Amygdala (tissue), 56 donors: ENCODE measurements around the gene URI1.
"Not testable (repeated sequence)": the region's sequence is repeated elsewhere in the genome, so short reads cannot be mapped to it uniquely, and the experiment has no call there.

Source experiments
- DNase-seq, 56 donors: peaks; one replicate each; lab custom pipeline; 2025; lab: John Stamatoyannopoulos, UW

The URI1 gene, protein sequence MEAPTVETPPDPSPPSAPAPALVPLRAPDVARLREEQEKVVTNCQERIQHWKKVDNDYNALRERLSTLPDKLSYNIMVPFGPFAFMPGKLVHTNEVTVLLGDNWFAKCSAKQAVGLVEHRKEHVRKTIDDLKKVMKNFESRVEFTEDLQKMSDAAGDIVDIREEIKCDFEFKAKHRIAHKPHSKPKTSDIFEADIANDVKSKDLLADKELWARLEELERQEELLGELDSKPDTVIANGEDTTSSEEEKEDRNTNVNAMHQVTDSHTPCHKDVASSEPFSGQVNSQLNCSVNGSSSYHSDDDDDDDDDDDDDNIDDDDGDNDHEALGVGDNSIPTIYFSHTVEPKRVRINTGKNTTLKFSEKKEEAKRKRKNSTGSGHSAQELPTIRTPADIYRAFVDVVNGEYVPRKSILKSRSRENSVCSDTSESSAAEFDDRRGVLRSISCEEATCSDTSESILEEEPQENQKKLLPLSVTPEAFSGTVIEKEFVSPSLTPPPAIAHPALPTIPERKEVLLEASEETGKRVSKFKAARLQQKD

DNA sequence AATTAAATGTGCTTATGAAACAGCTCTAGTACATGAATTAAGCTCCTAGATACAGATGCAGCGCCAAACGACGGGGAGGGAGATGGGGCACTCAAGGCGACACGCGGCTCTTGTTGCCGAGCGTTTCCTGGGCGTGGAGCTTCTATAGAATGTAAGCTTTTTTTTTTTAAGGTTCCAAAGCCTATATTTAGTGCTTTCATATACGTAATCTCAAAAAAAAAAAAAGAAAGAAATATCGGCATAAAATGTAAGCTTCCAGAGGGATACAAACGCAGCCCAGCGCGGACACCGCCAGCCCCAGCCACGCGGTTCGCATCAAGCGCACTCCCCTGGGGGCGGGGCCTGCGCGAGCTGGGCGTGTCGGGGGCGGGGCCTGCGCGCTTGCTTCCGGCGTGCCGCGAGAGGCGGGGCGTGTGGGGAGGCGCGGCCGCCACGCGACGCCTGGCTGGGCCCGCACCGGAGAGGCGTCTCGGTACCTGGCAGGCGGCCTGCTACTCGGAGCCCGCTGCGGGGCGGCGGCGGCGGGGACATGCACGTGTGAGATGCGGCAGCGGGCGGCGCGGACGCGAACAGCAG is at the start of gene URI1:
Gene URI1, plus strand, starts transcription at position 412 of the 576 bp plus-strand sequence. CDS start 309 bp downstream, outside the sequence.
- peak in 55 of 56 donors; percentile 40 to 93 (median 80) for DNase-seq

DNA sequence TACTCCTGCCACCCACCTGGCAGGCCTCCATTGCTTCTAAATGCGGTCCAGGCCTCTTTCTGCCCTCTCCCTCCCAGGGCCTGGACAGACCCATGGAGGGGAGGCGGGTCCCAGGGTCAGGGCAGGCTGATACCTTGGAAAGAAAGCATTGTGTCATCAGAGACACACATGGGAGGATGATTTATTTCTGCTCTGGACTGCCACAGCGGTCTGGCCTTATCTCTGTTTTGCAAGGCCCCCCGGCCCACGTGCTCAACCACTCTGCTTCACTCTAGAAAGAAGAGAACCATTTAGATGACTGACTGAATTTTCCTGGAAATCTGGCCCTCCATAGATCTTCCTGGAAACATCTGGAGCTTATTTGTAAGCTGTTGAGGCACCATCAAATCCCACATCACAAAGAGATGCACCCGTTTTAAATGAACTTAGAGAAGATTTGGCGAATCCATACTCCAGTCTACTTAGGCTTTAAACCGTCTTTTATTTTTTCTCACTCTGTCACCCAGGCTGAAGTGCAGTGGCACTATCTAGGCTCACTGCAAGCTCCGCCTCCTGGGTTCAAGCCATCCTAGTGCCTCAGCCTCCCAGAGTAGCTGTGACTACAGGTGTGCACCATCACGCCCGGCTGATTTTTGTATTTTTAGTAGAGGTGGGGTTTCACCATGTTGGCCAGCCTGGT is 48.3 kb upstream of the URI1 start:
- no peak for DNase-seq

DNA sequence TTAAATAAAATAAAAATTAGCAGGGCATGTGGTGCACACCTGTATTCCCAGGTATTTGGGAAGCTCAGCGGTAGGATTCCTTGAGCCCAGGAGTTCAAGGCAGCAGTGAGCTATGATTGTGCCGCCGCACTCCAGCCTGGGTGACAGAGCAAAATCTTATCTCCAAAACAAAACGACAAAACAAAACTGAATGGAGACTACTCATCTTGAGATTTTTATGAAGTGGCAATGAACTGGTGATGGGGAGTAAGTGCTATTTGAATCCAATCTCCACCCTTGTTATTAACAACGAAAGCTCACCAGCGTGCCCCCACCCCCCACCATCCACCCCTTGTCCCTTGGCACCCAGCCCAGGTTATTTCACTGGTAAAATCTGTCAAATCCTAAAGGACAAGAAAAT is 45.2 kb upstream of the URI1 start:
- no peak for DNase-seq

DNA sequence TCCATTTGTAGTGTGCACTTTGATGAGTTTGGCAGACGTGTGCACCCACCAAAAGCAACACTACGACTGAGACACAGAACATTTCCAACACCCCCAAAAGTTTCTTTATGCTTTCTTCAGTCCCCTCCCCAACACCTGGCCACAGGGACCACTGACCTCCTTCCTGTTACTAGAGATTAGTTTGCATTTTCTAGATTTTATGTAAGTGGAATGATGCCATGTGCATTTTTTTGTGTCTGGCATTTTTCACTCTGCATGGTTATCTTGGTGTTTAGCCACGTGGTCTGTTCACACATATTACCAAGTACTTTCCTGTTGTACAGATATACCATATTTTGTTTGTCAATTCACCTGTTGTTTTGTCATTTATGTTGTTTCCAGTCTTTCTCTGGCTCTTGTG is 44.6 kb upstream of the URI1 start:
- DNase-seq: no peak

DNA sequence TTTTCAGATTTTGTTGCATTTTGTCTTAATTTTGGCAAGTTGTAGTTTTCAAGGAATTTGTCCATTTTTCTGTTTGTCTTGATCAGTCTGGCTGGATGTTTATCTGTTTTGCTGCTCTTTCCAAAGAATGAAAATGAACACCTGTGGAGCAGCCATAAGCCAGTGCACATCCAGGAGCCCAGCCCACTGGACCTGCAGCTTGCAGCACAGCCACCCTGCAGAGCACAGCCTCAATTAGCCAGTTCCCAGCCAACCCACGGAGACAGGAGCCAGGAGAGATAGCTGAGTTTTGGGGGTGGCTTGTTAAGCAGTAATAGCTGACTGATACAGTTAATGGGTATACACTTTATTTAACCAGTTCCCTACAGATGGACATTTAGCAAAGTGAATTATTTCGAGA is 38.0 kb upstream of the URI1 start:
- DNase-seq: no peak

DNA sequence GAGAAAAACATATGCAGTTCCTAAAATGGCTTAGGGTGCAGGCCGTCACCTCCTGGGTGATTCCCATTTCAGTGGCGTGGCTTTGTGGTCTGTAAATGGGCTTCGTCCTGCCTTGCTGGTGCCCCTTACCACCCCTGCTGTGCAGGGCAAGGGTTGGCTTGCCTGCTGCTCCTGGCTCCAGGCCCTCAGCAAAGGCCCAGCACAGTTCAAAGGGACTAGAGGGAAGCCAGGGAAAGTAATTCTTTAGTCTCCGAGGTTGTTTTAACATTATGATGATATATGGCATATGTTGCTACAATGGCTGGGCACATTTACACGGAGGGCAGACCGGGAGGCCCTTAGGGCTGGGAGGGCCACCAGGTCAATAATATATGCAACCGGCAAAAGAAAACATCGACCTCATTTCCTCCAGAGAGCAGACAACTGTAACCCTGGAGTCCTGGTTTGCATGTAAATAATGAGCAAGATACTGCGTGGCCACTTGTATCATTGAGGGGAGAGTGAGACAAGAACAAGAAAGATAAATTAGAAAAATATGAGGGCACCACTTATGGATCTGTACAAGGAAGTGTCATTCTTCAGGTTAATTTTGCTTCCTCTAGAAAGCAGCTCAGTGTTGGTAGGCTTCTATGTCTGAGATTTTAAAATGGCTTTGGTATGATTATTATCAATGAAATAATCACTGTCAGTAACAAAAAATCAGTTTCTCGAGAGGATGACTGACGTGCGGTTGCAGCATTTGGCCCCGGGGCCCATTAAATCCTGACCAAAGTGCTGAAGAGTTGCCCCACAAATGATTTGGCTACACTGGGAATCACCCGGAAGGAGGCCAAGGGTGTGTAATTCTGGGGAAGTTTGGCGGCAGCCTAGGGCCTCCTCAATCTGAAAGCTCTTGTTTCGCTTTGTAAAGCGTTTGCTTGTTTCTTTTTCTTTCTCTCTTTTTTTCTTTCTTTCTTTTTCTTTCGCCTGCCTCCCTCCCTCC is 32.8 kb upstream of the URI1 start:
- peak in 1 of 56 donors; percentile 13 for DNase-seq

DNA sequence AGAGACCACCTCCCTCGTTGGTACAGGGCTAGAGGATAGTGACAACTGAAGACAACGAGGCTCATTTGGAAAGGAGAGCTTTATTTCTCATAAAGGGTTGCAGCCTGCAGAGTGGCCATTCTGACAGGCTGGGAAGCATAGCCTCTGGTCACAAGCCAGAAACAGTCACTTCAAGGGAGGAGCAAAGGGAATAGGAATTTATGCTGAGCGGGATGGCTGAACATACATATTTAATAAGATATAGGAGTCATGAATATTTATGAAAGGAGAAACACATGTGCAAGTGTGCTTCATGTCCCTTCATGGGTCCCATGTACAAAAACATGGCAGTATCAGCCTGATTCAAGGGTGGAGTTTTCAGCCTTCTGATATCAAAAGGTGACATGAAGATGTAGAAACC is 27.1 kb upstream of the URI1 start:
- no peak for DNase-seq

DNA sequence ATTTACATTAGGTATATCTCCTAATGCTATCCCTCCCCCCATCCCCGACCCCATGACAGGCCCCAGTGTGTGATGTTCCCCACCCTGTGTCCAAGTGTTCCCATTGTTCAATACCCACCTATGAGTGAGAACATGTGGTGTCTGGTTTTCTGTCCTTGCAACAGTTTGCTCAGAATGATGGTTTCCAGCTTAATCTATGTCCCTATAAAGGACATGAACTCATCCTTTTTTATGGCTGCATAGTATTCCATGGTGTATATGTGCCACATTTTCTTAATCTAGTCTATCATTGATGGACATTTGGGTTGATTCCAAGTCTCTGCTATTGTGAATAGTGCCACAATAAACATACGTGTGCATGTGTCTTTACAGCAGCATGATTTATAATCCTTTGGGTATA is 26.2 kb upstream of the URI1 start:
- DNase-seq: not testable (repeated sequence)

DNA sequence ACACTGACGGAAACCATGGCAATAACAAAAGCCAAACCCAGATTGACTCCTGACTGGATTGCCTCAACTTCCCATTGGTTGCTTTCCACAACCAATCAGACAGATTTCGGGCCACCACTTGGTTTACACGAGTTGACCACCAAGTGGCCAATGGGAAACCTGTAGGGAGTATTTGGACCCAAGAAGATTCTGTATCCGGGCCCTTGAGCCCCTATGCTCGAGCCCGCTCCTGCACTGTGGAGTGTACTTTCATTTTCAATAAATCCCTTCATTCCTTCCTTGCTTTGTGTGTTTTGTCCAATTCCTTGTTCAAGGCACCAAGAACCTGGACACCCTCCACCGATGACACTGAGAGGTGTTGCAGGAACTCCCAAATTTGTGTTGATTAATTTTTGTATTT is 24.1 kb upstream of the URI1 start:
- no peak for DNase-seq

DNA sequence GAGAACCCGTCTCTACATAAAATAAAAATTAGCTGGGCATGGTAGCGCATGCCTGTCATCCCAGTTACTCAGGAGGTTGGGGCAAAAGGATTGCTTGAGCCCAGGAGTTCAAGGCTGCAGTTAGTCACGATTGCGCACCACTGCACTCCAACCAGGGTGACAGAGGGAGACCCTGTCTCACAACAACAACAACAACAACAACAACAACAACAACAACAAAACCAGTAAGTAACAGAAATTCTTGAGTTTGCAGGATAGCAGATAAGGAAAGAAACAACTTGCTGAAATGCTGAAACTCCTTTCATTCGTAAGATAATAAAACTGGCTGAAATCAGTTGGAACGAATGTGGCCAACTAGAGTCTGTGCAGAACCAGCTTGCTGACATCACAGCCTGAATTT is 23.1 kb upstream of the URI1 start:
- DNase-seq: no peak

DNA sequence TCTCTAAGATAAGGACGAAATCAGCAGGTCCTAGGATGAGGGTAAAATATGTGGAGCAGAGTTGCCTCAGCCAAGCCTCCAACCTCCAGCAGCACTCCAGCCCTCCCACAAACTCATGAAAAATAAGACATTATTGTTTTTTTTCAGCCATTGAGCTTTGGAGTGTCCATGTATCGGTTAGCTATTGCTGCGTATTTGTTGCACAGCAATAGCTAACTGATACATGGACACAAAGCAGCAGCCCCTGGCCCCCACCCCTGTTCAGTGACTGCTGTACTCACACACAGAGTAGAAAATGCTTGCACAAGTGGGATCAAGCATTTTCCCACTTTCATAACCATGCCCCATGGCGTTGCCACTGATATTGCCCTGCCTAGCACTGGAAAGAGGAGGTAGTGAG is 19.1 kb upstream of the URI1 start:
- DNase-seq: no peak

DNA sequence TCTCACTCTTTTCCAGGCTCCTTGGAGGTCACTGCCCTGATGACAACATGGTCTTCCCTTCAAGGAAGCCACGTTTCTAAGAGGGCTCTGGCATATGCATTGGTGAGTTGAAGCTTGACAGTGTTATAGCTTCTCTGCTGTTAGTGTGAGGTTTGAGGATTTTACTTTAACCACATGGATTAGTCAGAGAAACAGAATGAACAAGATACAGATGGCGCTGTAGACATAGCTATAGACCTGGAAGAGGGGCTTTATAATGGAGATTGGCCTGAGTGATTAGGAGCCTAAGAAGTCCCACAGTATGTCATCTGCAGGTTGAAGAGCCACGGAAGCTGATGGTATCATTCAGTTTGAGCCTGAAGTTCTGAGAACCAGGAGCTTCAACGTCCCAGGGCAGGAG is 18.4 kb upstream of the URI1 start:
- no peak for DNase-seq

DNA sequence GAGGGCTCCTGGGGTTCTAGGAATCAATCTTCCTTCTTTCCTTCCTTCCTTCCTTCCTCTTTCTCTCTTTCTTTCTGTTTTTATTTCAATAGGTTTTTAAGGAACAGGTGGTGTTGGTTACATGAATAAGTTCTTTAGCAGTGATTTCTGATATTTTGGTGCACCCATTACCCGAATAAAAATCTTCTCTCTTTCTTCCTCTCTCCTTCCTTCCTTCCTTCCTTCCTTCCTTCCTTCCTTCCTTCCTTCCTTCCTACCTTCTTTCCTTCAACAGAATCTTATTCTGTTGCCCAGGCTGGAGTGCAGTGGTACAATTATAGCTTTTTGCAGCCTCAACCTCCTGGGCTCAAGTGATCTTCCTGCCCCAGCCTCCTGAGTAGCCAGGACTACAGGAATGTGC is 16.0 kb upstream of the URI1 start:
- no peak for DNase-seq

DNA sequence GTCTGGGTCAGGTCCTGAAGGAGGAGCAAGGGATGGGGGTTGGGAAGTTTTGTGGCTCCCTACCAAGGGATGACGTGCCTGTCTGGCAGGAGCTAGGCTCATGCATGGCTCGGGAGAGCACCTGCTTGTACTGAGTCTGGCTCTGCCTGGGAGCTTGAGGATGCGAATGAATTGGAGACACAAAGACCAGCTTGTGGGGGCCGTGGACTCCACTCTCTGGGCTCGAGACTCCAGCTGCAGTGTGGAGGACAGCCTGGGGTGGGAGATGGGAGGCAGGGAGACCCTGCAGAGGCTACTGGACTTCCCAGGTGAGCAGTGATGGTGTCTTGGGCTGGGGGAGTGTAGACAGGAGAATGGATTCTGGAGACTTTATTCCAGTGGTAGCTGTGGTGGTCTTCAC is 15.2 kb upstream of the URI1 start:
- no peak for DNase-seq

DNA sequence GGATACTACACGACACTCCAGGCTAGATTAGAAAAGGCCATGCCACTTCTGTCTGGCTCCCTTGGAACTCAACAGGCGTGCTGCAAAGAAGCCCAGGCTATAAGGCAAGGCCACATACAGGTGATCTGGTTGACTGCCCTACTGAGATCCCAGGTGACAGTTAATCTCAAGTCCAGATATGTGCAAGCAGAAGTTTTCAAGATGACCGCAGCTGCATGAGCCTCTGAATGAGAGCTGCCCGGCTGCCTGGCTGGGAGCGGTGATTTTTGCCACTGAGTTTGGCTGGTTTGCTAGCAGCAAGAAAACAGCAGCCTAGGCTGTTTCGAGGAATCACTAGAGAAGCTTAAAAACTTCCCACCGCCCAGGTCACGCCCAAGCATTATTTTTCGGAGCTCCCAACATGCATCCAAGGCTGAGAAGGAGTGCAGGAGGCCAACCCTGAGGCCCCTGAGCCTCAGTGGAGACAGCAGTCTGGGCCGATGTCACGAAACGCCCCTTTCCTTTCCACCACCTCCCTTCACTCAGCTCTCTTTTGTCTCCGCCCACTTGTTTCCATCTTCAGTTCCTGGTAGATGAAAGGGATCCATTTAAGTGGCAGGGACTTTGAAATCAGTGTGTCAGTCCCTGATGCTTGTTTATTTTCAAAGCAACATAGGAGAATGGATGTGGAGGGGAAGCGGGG is 14.0 kb upstream of the URI1 start:
- peak in 4 of 56 donors; percentile 1 to 16 (median 6) for DNase-seq

DNA sequence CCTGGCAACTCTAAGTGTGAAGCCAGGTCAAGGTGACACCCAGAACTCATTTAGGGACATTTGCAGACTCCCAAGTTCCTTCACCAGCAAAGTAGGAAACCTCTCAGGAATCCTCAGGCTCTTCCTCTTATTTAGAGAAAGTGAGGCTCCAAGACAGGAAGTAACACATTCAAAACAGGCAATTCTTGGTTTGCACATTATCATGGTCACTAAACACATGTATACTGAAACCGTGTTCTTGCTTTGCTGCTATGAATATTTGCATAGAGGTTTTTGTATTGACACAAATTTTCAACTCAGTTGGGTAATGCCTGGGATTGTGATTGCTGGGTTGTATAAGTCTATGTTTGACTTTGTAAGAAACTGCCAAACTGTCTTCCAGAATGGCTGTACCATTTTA is 13.2 kb upstream of the URI1 start:
- DNase-seq: no peak

DNA sequence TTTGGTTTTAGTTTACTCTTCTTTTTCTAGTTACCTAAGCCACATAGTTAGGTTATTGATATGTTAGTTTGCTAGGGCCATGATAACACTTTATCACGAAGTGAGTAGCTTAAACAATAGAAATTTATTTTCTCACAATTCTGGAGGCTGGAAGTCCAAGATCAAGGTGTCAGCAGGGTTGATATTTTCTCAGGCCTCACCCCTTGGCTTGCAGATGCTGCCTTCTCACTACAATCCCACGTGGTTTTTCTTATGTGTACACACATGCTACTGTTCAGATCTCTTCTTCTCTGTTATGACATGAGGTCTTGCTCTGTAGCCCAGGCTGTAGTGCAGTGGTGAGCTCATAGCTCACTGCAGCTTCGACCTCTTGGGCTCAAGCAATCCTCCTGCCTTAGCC is 7.8 kb upstream of the URI1 start:
- no peak for DNase-seq

DNA sequence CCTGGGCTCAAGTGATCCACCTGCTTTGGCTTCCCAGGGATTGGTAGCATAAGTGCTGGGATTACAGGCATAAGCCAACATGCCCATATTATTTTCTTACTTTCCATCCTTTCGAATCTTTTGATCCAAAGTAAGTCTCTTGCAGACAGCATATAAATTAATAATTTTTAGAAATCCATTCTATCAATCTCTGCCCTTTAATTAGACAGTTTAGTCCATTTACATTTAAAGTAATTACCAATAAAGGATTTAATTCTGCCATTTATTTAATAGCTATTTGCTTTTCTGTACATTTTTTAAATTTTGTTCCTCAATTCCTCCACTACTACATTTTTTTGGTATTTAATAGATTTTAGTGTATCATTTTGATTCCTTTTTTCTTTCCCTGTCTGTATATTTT is 7.3 kb upstream of the URI1 start:
- no peak for DNase-seq

DNA sequence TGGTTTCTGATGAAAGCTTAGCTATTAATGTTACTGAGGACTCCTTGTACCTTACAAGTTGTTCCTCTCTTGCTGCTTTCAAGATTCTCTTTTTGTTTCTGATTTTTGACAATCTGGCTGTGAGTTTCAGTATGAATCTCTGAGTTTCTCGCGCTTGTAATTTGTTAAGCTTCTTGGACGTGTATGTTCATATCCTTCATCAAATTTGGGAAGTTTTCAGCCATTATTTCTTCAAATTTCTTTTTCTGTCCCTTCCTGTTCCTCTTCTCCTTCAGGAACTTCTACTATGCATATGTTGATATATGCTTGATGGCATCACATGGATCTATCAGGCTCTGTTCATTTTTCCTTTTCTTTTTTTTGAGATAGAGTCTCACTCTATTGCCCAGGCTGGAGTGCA is 5.6 kb upstream of the URI1 start:
- no peak for DNase-seq

DNA sequence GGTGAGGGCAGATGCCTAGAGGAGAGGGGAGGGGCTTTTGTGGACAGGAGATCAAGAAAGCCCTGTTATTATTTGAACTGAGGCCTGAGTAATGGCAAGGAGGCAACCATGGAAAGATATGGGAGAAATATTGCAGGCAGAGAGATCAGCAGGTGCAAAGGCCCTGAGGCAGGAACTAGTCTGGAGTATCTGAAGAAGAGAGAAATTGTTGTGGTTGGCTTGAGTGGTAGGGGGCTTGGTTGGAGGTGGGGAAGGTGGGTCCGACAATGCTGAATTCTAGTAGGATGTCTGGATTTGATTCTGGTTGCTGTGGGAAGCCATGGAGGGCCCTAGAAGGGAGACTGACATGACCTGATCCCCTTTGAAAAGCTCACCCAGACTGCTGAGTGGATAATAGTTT is 2.4 kb upstream of the URI1 start:
- DNase-seq: no peak
